A549 (cell line): ENCODE measurements around the gene PEX26.

Experiments used
- CBX8 ChIP-seq: fragments of 200-600 bp; sonication (generic); IDR thresholded peaks from 2 replicates; pipeline ENCODE4 v1.6.1; 2016
- EP300 ChIP-seq, 2 experiments: fragments of >200 bp; sonication (Bioruptor Twin); formaldehyde crosslinking; IDR thresholded peaks; 2 replicates in 1 of 2; 3 replicates in 1 of 2; pipeline ENCODE4 v1.6.1; 2016 to 2017
- JUN ChIP-seq, 2 experiments: fragments of >200 bp; sonication (Bioruptor Twin); formaldehyde crosslinking; IDR thresholded peaks; 2 replicates in 1 of 2; 3 replicates in 1 of 2; pipeline ENCODE4 v1.6.1; 2016 to 2017
- KDM1A ChIP-seq: fragments of 200-600 bp; sonication (generic); IDR thresholded peaks from 2 replicates; pipeline ENCODE4 v1.6.1; 2016; ENCODE audit warnings: low read depth, mild to moderate bottlenecking
- MYC ChIP-seq: IDR thresholded peaks from 2 replicates; pipeline ENCODE4 v1.6.1; 2012; ENCODE audit warnings: mild to moderate bottlenecking, inconsistent platforms, low read length, improper control_type of control experiment, borderline replicate concordance
- PBX3 ChIP-seq: IDR thresholded peaks from 2 replicates; pipeline ENCODE4 v1.6.1; 2012
- POLR2A ChIP-seq: IDR thresholded peaks from 2 replicates; pipeline ENCODE4 v1.6.1; 2012; ENCODE audit warnings: mild to moderate bottlenecking, low read length
- RAD21 ChIP-seq, 2 experiments: fragments of >200 bp in 1 of 2; sonication (Bioruptor Twin) in 1 of 2; formaldehyde crosslinking in 1 of 2; IDR thresholded peaks in 1 of 2; conservative IDR thresholded peaks in 1 of 2; 2 replicates in 1 of 2; 3 replicates in 1 of 2; pipeline ENCODE4 v1.6.1; 2012 to 2018; ENCODE audit warnings: inconsistent platforms in 1 of 2
- REST ChIP-seq: fragments of 200-600 bp; sonication (generic); IDR thresholded peaks from 2 replicates; pipeline ENCODE4 v1.6.1; 2016; ENCODE audit warnings: antibody characterized with exemption, mild to moderate bottlenecking, moderate library complexity
- SREBF2 ChIP-seq: fragments of 450-650 bp; IDR thresholded peaks from 2 replicates; pipeline ENCODE4 v1.6.1; 2014; ENCODE audit warnings: mild to moderate bottlenecking, moderate library complexity
- USF2 ChIP-seq: fragments of 450-650 bp; IDR thresholded peaks from 2 replicates; pipeline ENCODE4 v1.6.1; 2014; ENCODE audit warnings: antibody characterized with exemption
- ZFP36 ChIP-seq: fragments of 450-650 bp; IDR thresholded peaks from 2 replicates; pipeline ENCODE4 v1.6.1; 2014; ENCODE audit warnings: borderline replicate concordance; ENCODE audit not compliant: partially characterized antibody
- TF ChIP-seq, protein P1 (sequence below): fragments of >200 bp; sonication (Bioruptor Twin); formaldehyde crosslinking; IDR thresholded peaks from 3 replicates; pipeline ENCODE4 v1.5.1; 2016

GRCh38 chr22:18028817-18029527, 48.8 kb upstream of the PEX26 start:
- TF ChIP-seq, protein P1, sequence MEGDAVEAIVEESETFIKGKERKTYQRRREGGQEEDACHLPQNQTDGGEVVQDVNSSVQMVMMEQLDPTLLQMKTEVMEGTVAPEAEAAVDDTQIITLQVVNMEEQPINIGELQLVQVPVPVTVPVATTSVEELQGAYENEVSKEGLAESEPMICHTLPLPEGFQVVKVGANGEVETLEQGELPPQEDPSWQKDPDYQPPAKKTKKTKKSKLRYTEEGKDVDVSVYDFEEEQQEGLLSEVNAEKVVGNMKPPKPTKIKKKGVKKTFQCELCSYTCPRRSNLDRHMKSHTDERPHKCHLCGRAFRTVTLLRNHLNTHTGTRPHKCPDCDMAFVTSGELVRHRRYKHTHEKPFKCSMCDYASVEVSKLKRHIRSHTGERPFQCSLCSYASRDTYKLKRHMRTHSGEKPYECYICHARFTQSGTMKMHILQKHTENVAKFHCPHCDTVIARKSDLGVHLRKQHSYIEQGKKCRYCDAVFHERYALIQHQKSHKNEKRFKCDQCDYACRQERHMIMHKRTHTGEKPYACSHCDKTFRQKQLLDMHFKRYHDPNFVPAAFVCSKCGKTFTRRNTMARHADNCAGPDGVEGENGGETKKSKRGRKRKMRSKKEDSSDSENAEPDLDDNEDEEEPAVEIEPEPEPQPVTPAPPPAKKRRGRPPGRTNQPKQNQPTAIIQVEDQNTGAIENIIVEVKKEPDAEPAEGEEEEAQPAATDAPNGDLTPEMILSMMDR: no peak
- no peak for TF ChIP-seq KDM1A
- TF ChIP-seq POLR2A: no peak
- no peak for TF ChIP-seq RAD21 (conservative IDR thresholded peaks at IDR 0.05 in 1 of 2, IDR thresholded peaks at IDR 0.05 in 1 of 2)
- no peak for TF ChIP-seq MYC
- TF ChIP-seq EP300 (IDR thresholded peaks at IDR 0.05): no peak
- no peak for TF ChIP-seq ZFP36
- no peak for TF ChIP-seq USF2
- TF ChIP-seq JUN (IDR thresholded peaks at IDR 0.05): no peak
- no peak for TF ChIP-seq SREBF2
- TF ChIP-seq CBX8: no peak
- TF ChIP-seq PBX3: no peak
- no peak for TF ChIP-seq REST
